Measurements from ENCODE around the gene PPP1CC.
"Not testable (repeated sequence)": the region's sequence is repeated elsewhere in the genome, so short reads cannot be mapped to it uniquely, and the experiment has no call there.

Gene PPP1CC

DNA sequence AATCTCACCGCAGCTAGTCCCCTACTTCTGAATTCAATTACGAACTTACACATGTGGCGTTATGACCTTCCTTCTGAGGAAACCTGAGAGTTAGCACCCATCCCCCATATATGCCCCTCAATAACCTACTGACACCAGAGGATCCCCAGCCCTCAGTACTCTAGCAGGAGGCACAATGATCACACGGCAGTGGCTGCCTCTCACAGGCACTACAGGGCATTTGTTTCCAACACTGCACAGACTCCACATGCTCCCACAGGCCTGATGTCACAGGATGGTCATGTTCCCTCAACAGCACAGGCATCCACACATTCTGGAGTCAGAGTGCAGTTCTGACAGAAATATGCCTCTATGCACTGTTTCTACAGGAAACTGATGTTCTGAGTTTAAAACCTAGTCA is 17.4 kb downstream of the PPP1CC start:
- DNase-seq (ENCODE audit: low spot score), result no peak

DNA sequence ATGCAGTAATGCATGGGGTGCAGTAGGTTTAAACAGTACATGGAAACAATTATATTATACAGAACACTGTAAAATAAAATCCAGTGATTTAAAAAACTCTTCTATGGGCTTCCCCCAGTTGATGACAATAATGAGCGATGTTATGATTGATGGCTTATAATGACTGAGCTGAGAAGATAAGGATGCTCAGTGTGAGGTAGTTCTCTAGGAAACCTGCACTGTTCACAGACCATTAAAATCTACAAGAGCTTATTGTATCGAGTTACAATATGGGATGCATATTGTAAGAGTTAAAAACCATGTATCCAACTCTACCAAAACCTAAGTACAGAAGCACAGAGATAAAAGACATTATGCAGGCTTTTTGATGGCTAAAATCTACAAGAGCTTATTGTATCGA is 19.8 kb downstream of the PPP1CC start:
- DNase-seq (ENCODE audit: low spot score), result not testable (repeated sequence)

DNA sequence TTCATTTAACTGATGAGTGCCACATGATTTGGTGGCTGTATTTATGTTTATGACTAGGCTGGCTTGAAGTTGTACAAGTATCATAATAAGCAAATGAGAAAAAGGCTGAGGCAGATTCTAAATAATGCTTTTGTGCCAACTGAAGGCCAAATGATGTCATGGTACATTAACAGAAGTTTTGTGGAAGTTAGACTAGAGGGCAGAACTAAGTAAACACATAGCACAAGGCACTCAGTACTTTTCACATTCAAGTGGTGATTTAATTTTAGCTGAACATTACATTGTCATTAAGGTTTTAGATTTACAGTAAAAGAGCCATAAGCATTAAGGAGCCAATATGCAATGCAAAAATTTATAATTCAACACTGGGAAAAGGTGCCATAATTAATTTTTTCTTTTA is 21.1 kb downstream of the PPP1CC start:
- DNase-seq (ENCODE audit: low spot score), result no peak

DNA sequence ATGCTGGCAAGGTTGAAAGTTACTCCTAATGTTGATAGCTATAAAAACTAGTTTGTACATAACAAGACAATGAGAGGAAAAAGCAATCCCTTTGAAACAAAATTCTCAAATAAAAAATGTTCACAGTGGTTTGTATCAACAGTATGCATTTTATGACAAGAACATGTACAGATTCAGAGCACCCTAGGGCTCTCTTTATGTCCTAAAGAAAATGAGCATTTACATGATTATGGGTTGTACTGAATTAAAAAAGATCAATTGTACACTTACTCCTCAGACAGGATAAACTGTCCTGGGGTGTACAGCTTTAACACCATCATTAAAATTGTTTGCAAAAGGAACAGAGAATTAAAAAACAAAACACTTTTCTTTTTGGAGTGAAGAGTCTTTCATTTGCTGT is 22.2 kb downstream of the PPP1CC start:
- DNase-seq (ENCODE audit: low spot score), result no peak

DNA sequence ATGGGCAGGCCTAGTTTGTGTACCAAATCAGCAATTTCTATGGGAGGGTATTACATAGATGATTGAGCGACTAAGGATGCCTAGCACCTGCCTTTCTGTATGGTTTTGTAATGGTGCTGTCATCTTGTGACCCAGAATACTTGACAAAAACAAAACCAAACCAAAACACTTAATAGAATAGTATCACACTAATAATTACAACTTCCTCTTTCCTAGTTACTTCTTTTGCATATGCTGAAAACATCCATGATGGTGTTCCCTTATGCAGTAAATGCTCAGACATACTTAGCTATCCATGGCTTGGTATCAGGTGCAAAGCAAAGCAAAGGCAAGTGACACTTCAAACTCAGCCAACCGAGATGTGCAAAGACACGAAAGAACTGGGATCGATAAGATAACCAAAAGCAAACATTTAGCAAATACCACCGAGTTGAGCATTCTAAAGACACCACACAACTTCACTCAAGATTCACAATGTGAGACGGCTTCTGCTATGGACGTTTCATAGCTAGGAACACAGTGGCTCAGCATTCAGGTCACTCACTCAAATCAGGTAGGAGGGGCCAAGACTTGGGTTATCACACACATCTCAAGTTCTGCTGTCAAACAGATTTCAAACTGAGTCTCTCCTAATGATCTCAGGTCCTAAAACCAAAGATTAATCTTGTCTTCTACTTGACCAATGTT is 24.3 kb downstream of the PPP1CC start:
- no peak for DNase-seq (ENCODE audit: low spot score)

DNA sequence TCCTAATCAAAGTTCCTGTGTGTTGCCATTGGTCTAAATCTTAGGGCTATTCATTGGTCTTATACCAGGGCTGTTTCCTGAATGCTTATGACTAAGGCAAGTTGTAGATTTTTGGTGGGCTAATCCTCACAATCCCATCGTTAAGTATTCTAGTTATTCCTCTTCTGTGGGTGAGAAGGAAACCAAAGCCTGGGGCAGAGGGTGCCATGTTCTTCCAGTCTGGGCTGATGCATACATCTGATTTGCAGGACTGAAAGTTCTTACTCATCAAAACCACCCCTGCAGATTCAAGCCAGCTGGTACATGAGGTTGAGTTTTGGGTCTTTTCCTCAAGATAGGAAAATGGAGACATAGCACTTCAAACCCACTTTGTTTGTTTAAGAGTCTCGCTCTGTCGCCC is 25.7 kb downstream of the PPP1CC start:
- no peak for DNase-seq (ENCODE audit: low spot score)

DNA sequence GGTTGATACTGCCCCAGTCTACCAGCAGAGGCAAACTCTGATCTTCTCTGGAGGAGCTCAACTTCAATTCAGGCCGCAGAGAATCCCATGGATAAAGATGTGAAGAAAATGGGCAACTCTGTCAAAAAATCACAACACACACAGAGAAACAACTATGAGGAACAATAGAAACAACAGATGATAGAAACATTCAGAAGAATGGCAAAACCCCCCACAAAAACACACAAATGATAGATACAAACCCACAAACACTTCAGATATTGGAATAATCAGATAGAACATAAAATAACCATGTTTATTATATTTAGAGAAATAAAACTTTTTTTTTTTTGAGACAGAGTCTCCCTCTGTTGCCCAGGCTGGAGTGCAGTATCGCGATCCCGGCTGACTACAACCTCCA is 33.8 kb downstream of the PPP1CC start:
- no peak for DNase-seq (ENCODE audit: low spot score)

DNA sequence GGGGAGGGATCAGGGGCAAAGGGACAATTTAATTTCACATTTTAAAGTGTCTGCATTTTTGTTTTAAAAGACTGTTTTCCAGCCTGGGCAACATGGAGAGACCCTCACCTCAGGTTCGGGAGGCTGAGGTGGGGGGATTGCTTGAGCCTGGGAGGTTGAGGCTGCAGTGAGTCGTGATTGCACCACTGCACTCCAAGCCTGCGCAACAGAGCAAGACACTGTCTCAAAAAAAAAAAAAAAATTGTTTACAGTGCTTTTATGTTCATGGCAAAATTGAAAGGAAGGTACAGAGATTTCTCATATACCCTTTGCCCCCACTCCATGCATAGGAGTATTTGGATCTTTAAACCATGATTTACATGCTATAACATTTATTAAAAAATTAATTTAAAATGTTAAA is 37.4 kb downstream of the PPP1CC start:
- no peak for DNase-seq (ENCODE audit: low spot score)

DNA sequence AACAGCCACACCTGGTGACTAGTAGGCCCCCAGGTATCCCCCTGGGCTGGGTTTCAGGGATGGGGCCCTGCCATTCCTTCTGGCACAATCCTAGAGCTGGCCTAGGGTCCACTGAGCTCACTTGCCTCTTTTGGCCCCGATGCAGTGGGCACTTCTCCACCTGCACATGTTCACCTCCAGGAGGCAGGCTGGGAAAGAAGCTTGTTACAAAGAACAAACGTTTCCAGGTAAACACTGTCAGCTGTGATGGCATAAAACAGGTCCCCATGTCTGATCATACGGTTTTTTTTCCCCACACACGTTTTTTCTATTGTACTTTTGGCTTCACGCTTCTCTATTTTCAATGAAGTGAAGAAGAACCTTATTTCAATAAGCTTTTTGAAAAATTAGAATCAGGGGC is 37.9 kb downstream of the PPP1CC start:
- DNase-seq (ENCODE audit: low spot score), result peak; percentile 17

DNA sequence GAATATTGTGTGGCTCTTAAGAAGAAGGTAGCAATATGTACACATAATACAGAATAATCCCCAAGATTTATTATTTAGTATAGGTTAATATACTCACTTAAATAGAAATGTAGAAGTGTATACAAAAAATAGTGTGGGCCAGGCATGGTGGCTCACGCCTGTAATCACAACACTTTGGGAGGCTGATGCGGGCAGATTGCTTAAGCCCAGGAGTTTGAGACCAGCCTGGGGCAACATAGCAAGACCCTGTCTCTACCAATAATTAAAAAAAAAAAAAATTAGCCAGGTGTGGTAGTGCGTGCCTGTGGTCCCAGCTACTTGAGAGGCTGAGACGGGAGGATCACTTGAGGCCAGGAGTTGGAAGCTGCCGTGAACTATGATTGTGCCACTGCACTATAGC is 38.5 kb downstream of the PPP1CC start:
- no peak for DNase-seq (ENCODE audit: low spot score)

DNA sequence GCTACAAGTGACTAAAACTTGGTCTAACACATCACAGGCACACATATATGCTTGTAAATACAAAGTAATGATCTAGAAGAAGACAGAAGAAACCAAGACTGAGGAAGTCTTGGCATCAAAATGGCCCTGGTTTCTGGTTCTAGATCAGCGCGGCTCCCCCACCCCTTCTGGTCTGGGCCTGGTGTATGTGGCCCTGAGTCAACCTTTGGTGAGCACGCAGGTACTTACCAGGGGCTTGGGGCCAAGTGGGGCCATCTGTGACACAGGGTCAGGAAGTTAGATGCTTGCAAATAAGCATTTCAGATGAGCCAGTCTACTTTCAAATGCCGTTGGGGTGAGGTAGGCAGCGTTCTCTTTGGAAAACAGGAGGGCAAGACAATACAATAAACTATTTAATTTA is 40.6 kb downstream of the PPP1CC start:
- DNase-seq (ENCODE audit: low spot score), result no peak

DNA sequence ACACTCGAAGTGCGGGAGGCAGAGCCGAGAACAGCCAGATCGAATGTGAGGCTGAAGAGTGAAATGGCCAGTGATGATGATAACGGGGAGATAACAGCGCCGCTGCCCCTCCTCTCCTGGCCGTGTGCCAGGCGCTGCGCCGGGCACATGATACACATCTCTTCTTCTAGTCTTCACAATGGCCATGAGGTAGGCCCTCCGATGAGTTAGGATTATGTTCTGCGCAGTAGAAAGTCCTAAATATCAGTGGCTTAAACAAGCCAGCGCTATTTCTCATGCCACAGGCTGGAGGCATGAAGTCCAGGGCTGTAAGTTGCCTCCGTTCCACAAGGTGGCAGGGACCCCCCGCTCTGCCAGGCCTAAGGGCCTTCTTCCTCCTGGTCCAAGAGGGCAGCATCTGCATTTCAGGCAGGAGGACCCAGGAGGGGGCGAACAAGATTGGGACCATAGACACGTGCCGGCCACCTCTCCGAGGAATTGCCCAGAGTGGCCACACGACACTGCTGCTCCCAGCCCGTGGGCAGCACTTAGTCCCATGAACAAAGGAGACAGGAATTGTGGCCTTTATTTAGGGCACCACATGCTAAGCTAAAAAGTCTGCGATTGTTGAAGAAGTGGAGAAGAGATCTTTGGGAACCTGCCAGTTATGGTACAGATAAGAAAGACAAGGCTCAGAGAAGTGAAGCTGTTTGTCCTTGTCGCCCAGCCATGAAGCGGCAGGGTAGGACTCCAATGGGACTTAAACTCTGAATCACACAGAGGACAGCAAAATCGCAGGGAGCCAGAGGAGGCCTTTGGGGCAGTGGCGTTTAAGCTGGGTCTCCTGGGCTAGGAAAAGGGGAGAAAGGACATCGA is 42.9 kb downstream of the PPP1CC start:
- peak; percentile 14 for DNase-seq (ENCODE audit: low spot score)

DNA sequence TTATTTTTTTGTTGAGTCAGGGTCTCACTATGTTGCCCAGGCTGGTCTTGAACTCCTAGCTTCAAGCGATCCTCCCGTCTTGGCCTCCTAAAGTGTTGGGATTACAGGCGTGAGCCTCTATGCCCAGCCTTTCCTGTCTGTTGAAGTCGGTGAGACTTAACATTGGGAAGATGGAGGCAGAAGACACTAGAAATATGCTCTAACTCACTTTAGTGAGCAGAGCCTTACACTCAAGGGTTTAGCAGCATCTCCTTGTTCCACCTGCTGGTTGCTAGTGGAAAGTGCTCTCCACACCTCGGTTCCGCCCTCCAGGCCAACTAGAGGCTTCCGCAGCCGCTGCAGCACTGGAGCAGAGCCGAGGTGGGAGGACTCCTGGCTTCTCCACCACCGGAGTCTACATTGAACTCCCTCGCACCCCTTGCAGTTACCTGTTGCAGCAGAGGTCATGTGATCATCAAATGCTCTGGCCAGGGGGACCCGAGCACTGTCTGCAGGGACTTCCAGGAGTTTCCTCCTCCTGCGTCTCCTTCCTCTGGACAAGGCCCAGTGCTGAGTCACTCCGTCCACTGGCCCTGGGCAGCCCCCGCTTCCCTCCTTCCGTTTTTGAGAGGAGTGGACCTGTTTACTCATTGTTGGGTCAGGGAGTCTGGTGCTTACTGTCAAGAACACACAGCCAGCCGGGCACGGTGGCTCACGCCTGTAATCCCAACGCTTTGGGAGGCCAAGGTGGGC is 44.4 kb downstream of the PPP1CC start:
- DNase-seq (ENCODE audit: low spot score), result peak; percentile 78

DNA sequence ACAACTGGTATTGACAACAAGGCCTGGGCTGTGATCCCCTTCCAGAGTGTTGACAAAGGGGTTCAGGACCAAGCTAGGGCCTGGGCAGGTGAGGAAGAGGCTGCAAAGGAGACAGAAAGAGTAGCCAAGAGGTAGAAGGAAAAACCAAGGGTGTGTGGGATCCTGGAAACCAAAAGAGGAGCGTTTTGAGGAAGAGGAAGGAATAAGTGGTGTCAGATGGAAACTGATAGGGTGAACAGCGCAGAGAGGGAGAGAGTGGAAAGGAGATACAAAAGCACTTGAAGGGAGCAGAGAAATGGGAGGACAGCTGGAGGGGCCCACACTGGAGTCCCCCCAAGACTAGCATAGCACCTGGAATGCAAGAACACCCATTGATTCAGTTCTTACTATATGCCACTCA is 45.5 kb downstream of the PPP1CC start:
- DNase-seq (ENCODE audit: low spot score), result no peak

DNA sequence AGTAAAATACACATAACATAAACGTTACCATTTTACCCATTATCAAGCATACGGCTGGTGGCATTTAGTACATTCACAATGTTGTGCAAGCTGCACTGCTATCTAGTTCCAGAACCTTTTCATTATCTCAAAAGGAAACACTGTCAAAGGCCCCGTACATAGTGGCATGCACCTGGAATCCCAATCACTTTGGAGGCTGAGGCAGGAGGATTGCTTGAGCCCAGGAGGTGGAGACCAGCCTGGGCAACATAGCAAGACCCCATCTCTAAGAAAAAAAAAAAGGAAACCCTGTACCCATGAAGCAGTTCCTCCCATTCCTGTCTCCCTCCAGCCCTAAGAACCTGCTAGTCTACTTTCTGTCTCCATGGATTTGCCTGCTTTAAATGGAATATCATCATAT is 46.4 kb downstream of the PPP1CC start:
- no peak for DNase-seq (ENCODE audit: low spot score)

DNA sequence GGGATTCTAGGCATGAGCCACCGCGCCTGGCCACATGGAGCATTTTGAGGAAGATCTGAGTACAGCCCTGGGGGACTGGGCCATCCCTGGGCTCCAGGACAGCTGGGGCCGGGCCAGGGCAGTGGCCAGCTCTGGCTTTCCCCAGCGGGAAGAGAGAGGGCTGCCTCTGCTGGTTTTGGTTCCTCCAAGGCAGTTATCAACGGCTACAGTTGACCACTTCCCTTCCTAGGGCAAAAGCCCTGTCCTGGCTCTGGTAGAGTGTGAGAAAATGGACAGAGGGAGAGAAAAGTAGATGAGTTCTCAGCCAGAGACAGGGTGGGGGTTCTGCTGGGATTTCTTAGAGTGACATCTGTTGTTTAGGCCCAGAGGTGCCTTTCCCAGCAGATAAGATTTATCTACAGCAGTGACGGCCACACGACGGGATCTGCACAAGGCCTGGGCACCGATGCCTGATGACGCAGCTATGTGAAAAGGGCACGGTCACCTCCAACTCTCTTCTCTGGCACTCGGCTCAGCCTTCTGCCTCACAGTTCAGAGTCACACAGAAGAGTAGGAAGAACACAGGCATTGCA is 48.3 kb downstream of the PPP1CC start:
- DNase-seq (ENCODE audit: low spot score), result no peak

DNA sequence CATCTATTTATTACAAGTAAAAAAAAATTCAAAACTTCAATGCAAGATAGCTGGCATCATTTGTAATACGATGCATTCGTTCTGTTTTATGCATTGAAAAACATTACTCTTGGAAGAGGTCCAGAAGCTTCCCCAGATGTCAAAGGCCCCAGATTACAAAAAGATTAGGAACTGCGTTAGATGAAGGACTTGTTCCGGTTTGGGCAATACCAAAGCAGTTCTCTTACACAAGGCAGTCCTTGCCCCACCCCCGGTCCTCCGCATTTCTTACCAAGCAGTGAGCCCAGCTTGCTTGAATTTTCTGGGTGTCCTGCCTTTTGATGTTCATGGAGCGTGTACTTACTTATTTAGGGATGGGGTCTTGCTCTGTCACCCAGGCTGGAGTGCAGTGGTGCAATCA is 49.0 kb downstream of the PPP1CC start:
- DNase-seq (ENCODE audit: low spot score), result no peak

DNA sequence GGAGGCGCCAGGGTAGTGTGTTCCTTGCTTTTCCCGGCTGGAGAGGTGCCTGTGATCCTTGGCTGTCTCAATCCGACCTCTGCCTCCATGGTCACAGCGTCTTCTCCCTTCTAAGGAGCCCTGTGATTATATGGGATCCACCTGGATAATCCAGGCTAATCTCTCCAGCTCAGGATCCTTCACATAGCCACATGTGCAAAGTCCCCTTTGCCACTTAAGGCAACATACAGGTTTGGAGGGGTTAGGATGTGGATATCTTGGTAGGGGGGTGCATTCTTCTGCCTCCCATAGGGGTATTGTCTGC is 52.6 kb downstream of the PPP1CC start:
- no peak for DNase-seq (ENCODE audit: low spot score)

DNA sequence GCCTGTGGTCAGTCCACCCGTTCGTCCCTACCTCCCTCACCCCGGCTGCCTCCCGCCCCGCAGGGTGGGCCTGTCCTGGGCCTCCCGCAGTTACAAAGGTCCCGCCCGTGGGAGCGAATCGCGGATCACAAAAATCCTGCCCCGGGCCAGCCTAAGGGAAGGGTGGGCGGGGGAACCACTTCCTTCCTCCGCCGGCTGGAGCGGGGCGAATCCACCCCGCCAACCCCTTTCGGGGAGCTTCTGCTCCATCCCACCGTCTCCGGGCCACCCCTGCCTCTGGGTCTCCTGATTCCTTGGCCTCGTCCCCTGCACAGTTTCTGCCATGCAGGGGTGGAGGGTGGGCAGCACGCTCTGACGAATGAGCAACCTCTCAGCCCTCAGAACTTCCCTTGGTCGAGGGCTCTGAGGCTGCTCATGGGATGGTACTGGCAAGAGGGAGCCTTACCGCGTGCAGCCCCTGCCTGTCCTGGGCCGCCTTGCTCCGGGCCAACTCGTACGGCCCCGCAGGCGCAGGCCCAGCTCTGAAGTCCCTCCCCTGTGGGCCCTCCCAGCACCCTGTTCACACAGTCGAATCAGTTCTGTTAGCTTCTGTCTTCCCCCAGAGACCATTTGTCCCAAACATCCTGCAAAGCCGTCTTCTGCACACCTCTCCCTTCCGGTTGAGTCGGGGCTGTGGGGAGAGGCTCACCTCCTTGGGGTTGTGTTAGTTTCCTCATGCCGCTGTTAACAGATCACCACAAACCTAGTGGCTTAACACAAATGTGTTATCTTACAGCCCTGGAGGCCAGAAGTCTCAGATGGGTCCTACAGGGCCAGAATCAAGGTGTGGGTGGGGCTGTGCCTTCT is 53.2 kb downstream of the PPP1CC start:
- DNase-seq (ENCODE audit: low spot score), result no peak

DNA sequence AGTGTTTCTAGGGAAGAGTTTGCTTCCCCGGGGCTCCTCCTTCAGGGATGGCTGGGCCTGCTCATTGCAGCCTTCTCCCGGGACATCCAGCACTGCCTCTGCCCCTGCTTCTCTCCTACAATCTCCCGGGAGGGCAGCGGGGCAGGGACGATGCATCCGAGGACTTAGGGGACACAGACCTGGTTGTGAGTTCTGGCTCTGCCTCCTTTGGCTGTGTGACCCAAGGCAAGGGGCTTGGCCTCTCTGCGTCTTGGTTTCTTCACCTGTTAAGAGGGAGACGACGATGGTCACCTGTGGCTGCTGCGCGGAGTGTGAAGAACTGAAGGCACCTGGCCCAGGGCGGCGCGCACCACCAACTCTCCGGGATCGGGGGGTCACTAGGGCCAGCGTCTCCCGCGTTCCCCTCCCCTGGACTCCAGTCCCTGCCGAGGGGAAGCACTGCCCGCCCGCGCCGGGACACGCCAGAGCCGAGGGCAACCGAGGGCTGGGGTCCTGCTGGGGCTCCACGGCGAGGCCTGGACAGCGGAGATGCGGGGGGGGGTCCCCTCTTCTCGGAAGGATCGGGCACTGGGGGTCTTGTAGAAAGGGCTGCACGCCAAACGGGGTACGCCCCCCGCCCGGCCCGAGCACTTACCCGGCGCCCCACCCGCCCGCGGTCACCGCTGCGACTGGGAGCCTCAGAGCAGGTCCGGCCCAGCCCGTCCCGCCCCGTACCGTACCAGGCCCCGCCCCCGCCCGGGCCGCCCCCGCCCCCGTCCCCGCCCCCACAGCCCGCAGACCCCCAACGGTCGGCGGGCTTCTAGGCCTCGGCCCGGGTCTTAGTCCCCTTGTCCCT is 54.0 kb downstream of the PPP1CC start, which contains the start of gene HVCN1:
Gene HVCN1, minus strand, starts transcription at position 670 of the 835 bp plus-strand sequence. CDS start 5,870 bp downstream, outside the sequence.
- no peak for DNase-seq (ENCODE audit: low spot score)
